H1 (cell line): ENCODE results near the gene ARL3. TPM values are rescaled to one million over a fixed set of nuclear protein-coding genes. Genes with fewer than 3 reads are reported as not detected.

Experiments used
- CTCF ChIA-PET: fragments of 300-600 bp; sonication (Branson Sonifier 250); formaldehyde crosslinking; loops from one replicate; lab custom pipeline; 2021; ENCODE audit not compliant: partially characterized antibody; lab: Charles Lee
- POLR2A ChIA-PET: fragments of 300-600 bp; sonication (Branson Sonifier 250); formaldehyde crosslinking; loops from one replicate; lab custom pipeline; 2021; ENCODE audit warnings: inconsistent platforms; ENCODE audit not compliant: partially characterized antibody; lab: Charles Lee
- DNase-seq, 2 experiments: peaks; one replicate each; pipeline versions ENCODE4 v3.0.0 to v3.0.0-alpha.2; 2010 to 2022; ENCODE audit warnings: low spot score in 2 of 2, low read depth in 1 of 2, mixed read lengths in 1 of 2
- FAIRE-seq: peaks from 2 replicates; lab custom pipeline; 2011; peaks lifted over from hg19 to GRCh38; lab: Jason Lieb, UNC
- H2AFZ ChIP-seq: 2 replicates; pipeline ENCODE4 v1.8.1; 2012; ENCODE audit warnings: low read length, inconsistent platforms
- H2AK5ac ChIP-seq: 2 replicates; pipeline ENCODE4 v1.6.1; 2013; ENCODE audit warnings: low read depth, low read length
- H2BK120ac ChIP-seq: replicated peaks from 2 replicates; pipeline ENCODE3; 2013; ENCODE audit warnings: low read depth, low read length, inconsistent platforms
- H2BK12ac ChIP-seq: 2 replicates; pipeline ENCODE4 v1.6.1; 2013; ENCODE audit warnings: low read depth, low read length
- H2BK15ac ChIP-seq: 2 replicates; pipeline ENCODE4 v1.6.1; 2013; ENCODE audit warnings: low read length
- H2BK20ac ChIP-seq: 2 replicates; pipeline ENCODE4 v1.6.1; 2013; ENCODE audit warnings: low read length
- H2BK5ac ChIP-seq: 2 replicates; pipeline ENCODE4 v1.6.1; 2013; ENCODE audit warnings: low read depth, low read length
- H3K14ac ChIP-seq: 2 replicates; pipeline ENCODE4 v1.6.1; 2013; ENCODE audit warnings: inconsistent platforms; ENCODE audit not compliant: insufficient read length
- H3K18ac ChIP-seq: 2 replicates; pipeline ENCODE4 v1.6.1; 2013; ENCODE audit warnings: low read length; ENCODE audit errors: extremely low read depth
- H3K23ac ChIP-seq: 2 replicates; pipeline ENCODE4 v1.6.1; 2013; ENCODE audit warnings: inconsistent platforms; ENCODE audit not compliant: insufficient read length
- H3K23me2 ChIP-seq: 2 replicates; pipeline ENCODE4 v1.6.1; 2013; ENCODE audit warnings: low read depth, low read length
- H3K27ac ChIP-seq: 2 replicates; pipeline ENCODE4 v1.6.1; 2011; ENCODE audit warnings: low read depth, low read length, inconsistent platforms
- H3K27me3 ChIP-seq, 4 experiments: replicated peaks in 1 of 4; 1 replicate in 1 of 4; 2 replicates in 3 of 4; pipeline versions ENCODE4 v1.6.1 to v1.8.1; 2011 to 2013; ENCODE audit warnings: low read length in 3 of 4, mild to moderate bottlenecking in 3 of 4, inconsistent platforms in 2 of 4, mixed read lengths in 2 of 4, moderate library complexity in 1 of 4; ENCODE audit not compliant: control insufficient read depth in 3 of 4, insufficient read depth in 3 of 4; ENCODE audit errors: extremely low read depth in 1 of 4
- H3K36me3 ChIP-seq, 4 experiments: 2 replicates each; pipeline versions ENCODE4 v1.6.1 to v1.8.1; 2011 to 2013; ENCODE audit warnings: mild to moderate bottlenecking in 4 of 4, low read length in 3 of 4, moderate library complexity in 2 of 4, control low read depth in 1 of 4, inconsistent platforms in 1 of 4; ENCODE audit not compliant: insufficient read depth in 4 of 4, control insufficient read depth in 2 of 4
- H3K4ac ChIP-seq: replicated peaks from 2 replicates; pipeline ENCODE3; 2013; ENCODE audit warnings: low read length, low read depth, mixed read lengths, inconsistent platforms; ENCODE audit not compliant: insufficient read length
- H3K4me1 ChIP-seq, 4 experiments: replicated peaks in 1 of 4; 1 replicate in 1 of 4; 2 replicates in 3 of 4; pipeline versions ENCODE4 v1.6.1 to v1.8.1; 2011 to 2013; ENCODE audit warnings: low read length in 3 of 4, inconsistent platforms in 2 of 4, mixed read lengths in 1 of 4; ENCODE audit not compliant: insufficient read depth in 4 of 4, control insufficient read depth in 3 of 4
- H3K4me2 ChIP-seq, 2 experiments: 2 replicates each; pipeline versions ENCODE4 v1.6.1 to v1.8.1; 2011 to 2013; ENCODE audit warnings: low read depth in 2 of 2, low read length in 2 of 2, control low read depth in 1 of 2, inconsistent platforms in 1 of 2, mild to moderate bottlenecking in 1 of 2; ENCODE audit not compliant: insufficient read depth in 1 of 2
- H3K4me3 ChIP-seq, 4 experiments: fragments of 200-600, 300-600 bp in 1 of 4; sonication (generic), shearing (Covaris generic), sonication (Bioruptor Twin) in 1 of 4; 2 replicates each; pipeline versions ENCODE4 v1.5.1 to v1.8.1; 2011 to 2016; ENCODE audit warnings: low read length in 4 of 4, low read depth in 3 of 4, control low read depth in 2 of 4, inconsistent platforms in 2 of 4, mild to moderate bottlenecking in 2 of 4, mixed read lengths in 1 of 4, moderate library complexity in 1 of 4; ENCODE audit not compliant: insufficient read depth in 2 of 4; ENCODE audit errors: extremely low read depth in 1 of 4
- H3K56ac ChIP-seq: replicated peaks from 2 replicates; pipeline ENCODE3; 2013; ENCODE audit warnings: low read depth, mild to moderate bottlenecking, mixed read lengths, low read length, inconsistent platforms; ENCODE audit not compliant: insufficient read length
- H3K79me1 ChIP-seq: 2 replicates; pipeline ENCODE4 v1.6.1; 2013; ENCODE audit warnings: low read depth, low read length, control low read depth
- H3K79me2 ChIP-seq, 2 experiments: 2 replicates each; pipeline versions ENCODE4 v1.6.1 to v1.8.1; 2012 to 2013; ENCODE audit warnings: low read length in 2 of 2, mild to moderate bottlenecking in 2 of 2, inconsistent platforms in 1 of 2; ENCODE audit not compliant: insufficient read depth in 2 of 2, control insufficient read depth in 1 of 2
- H3K9ac ChIP-seq, 4 experiments: replicated peaks in 1 of 4; 1 replicate in 1 of 4; 2 replicates in 3 of 4; pipeline versions ENCODE4 v1.6.1 to v1.8.1; 2011 to 2013; ENCODE audit warnings: low read depth in 3 of 4, low read length in 3 of 4, control low read depth in 2 of 4, mild to moderate bottlenecking in 2 of 4, moderate library complexity in 2 of 4, inconsistent platforms in 1 of 4; ENCODE audit errors: extremely low read depth in 1 of 4
- H3K9me3 ChIP-seq, 2 experiments: 2 replicates each; pipeline versions ENCODE4 v1.6.1 to v1.8.1; 2012 to 2013; ENCODE audit warnings: mild to moderate bottlenecking in 2 of 2, moderate library complexity in 2 of 2, control low read depth in 1 of 2, inconsistent platforms in 1 of 2, low read depth in 1 of 2, low read length in 1 of 2, mixed read lengths in 1 of 2; ENCODE audit not compliant: insufficient read depth in 2 of 2
- H4K20me1 ChIP-seq, 2 experiments: replicated peaks in 1 of 2; 2 replicates each; pipeline versions ENCODE3 to v1.8.1; 2011 to 2013; ENCODE audit warnings: inconsistent platforms in 2 of 2, low read length in 2 of 2, mild to moderate bottlenecking in 1 of 2; ENCODE audit not compliant: insufficient read depth in 2 of 2, control insufficient read depth in 1 of 2
- H4K5ac ChIP-seq: 2 replicates; pipeline ENCODE4 v1.6.1; 2013; ENCODE audit warnings: low read length, low read depth, mixed read lengths, inconsistent platforms; ENCODE audit not compliant: insufficient read length
- H4K8ac ChIP-seq: 2 replicates; pipeline ENCODE4 v1.8.0; 2013; ENCODE audit warnings: mild to moderate bottlenecking, moderate library complexity, low read length, inconsistent platforms; ENCODE audit not compliant: insufficient read depth; ENCODE audit errors: extremely low read depth
- H4K91ac ChIP-seq: replicated peaks from 2 replicates; pipeline ENCODE3; 2013; ENCODE audit warnings: low read length, mixed read lengths, inconsistent platforms; ENCODE audit not compliant: insufficient read length
- CBX5 ChIP-seq: fragments of 300-800, 300-1000 bp; sonication (generic); IDR thresholded peaks from 2 replicates; pipeline ENCODE4 v1.7.1; 2016; ENCODE audit warnings: antibody characterized with exemption, low read length, low read depth
- CEBPB ChIP-seq: IDR thresholded peaks from 2 replicates; pipeline ENCODE4 v1.6.1; 2012; ENCODE audit warnings: low read depth, low read length
- EGR1 ChIP-seq: IDR thresholded peaks from 2 replicates; pipeline ENCODE4 v1.6.1; 2011; ENCODE audit warnings: low read depth, low read length, borderline replicate concordance
- KDM1A ChIP-seq: fragments of 200-600, 300-600 bp; sonication (generic); IDR thresholded peaks from 2 replicates; pipeline ENCODE4 v1.7.1; 2016; ENCODE audit warnings: mild to moderate bottlenecking, low read length, borderline replicate concordance
- KDM5A ChIP-seq: fragments of 200-600 bp; IDR thresholded peaks from 2 replicates; pipeline ENCODE4 v1.7.1; 2012; ENCODE audit warnings: mild to moderate bottlenecking, low read length, inconsistent platforms, mixed read lengths
- NANOG ChIP-seq: IDR thresholded peaks from 2 replicates; pipeline ENCODE4 v1.6.1; 2011; ENCODE audit warnings: low read length, low read depth, mild to moderate bottlenecking, inconsistent platforms; ENCODE audit not compliant: insufficient read depth, poor library complexity, severe bottlenecking
- PHF8 ChIP-seq: fragments of 200-600 bp; sonication (generic); conservative IDR thresholded peaks from 2 replicates; pipeline ENCODE4 v1.7.1; 2012; ENCODE audit warnings: low read depth, mild to moderate bottlenecking, inconsistent platforms, low read length, moderate library complexity
- POLR2A ChIP-seq, 2 experiments: IDR thresholded peaks; 1 replicate in 1 of 2; 2 replicates in 1 of 2; pipeline ENCODE4 v1.6.1; 2011; ENCODE audit warnings: low read depth in 2 of 2, low read length in 2 of 2, mild to moderate bottlenecking in 2 of 2; ENCODE audit errors: control extremely low read depth in 1 of 2
- RAD21 ChIP-seq, 2 experiments: IDR thresholded peaks in 1 of 2; conservative IDR thresholded peaks in 1 of 2; 2 replicates each; pipeline ENCODE4 v1.6.1; 2011; ENCODE audit warnings: low read depth in 2 of 2, low read length in 2 of 2, improper control_type of control experiment in 1 of 2, inconsistent platforms in 1 of 2, mild to moderate bottlenecking in 1 of 2, moderate library complexity in 1 of 2
- RFX5 ChIP-seq: IDR thresholded peaks from 2 replicates; pipeline ENCODE4 v1.6.1; 2011; ENCODE audit warnings: low read depth, low read length, improper control_type of control experiment, borderline replicate concordance
- SIX5 ChIP-seq: IDR thresholded peaks from 2 replicates; pipeline ENCODE4 v1.6.1; 2011; ENCODE audit warnings: mild to moderate bottlenecking, low read depth, low read length
- TAF1 ChIP-seq: IDR thresholded peaks from 2 replicates; pipeline ENCODE4 v1.6.1; 2011; ENCODE audit warnings: mild to moderate bottlenecking, low read depth, low read length
- USF2 ChIP-seq: IDR thresholded peaks from 2 replicates; pipeline ENCODE4 v1.6.1; 2011; ENCODE audit warnings: low read length, improper control_type of control experiment
- ZNF274 ChIP-seq: IDR thresholded peaks from 2 replicates; pipeline ENCODE4 v1.7.0; 2012; ENCODE audit warnings: low read length, borderline replicate concordance; ENCODE audit errors: extremely low read depth
- WGBS, 2 experiments: shearing (Covaris generic) in 1 of 2; methylation state at CpG; one replicate each; pipeline versions ENCODE4 v1.1.6 to v1.1.7; 2013 to 2015; ENCODE audit warnings: low lambda C conversion rate in 2 of 2, mixed read lengths in 2 of 2, inconsistent platforms in 1 of 2, low coverage in 1 of 2, missing lambda C conversion rate in 1 of 2; ENCODE audit not compliant: insufficient replicate concordance in 2 of 2, insufficient coverage in 1 of 2, insufficient read length in 1 of 2; ENCODE audit errors: extremely low coverage in 1 of 2, missing lambda C conversion rate in 1 of 2; 5-methylcytosine and 5-hydroxymethylcytosine counted together
- polyA plus RNA-seq, 7 experiments: library from polyadenylated mRNA; depleted of rRNA in 3 of 7; stranded (reverse) in 5 of 7; unstranded in 2 of 7; fragments of >200 nt in 5 of 7; fragments of 200-250 nt in 2 of 7; gene quantifications; 1 replicate in 5 of 7; 2 replicates in 1 of 7; 4 replicates in 1 of 7; pipeline versions ENCODE4 v1.2.1 to v1.2.3, GENCODE V29; 2011 to 2013; ENCODE audit warnings: missing spikeins in 2 of 7, mixed read lengths in 2 of 7
- total RNA-seq: library from RNA; stranded (reverse); fragmentation: NEBNext Ultra II Directional; extraction: Animal tissue kit (Norgen Biotek cat#: 25700); gene quantifications from 2 replicates; pipeline ENCODE4 v1.2.1, GENCODE V29; 2021

ARL3 gene
- total and polyA plus RNA-seq, 2 of the 8 experiments (the other 6 are each of a cell fraction or from before 2014, with no cell fraction given) = 8.8 to 16.2 TPM

DNA sequence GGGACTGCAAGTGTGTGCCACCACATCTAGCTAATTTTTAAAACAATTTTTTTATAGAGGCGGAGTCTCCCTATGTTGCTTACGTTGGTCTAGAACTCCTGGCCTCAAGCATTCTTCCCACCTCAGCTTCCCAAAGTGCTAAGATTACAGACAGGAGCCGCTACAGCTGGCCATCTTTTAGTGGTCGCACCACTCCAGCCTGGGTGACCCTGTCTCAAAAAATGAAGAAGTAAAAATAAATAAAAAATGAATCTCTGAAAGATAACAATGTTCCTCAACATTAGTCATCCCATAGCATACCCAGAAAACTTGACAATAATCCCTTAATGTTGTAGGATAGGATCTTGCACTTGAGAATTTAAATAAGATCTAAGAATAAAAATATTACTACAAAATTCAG lies 47.8 kb upstream of the ARL3 start:
- no peaks in the 10 kb centered on the region for H3K27me3 ChIP-seq
- H3K36me3 ChIP-seq = no peaks in the 10 kb centered on the region
- H2BK20ac ChIP-seq = no peak overlapping the region
- H3K27ac ChIP-seq = no peak overlapping the region
- no peak overlapping the region for H3K23ac ChIP-seq
- H4K20me1 ChIP-seq = no peaks in the 10 kb centered on the region
- no peak overlapping the region for H2BK15ac ChIP-seq
- H3K4me2 ChIP-seq = no peak overlapping the region
- H3K4me3 ChIP-seq = no peak overlapping the region
- H3K23me2 ChIP-seq = no peaks in the 10 kb centered on the region
- no peaks in the 10 kb centered on the region for H3K79me2 ChIP-seq
- H2BK5ac ChIP-seq = no peak overlapping the region
- no peak overlapping the region for H3K56ac ChIP-seq
- H3K9me3 ChIP-seq = no peaks in the 10 kb centered on the region
- FAIRE-seq (no peak), DNase-seq (no peak)
- WGBS, 2 experiments = 93% methylated on average over 4 of the region's 4 CpGs; no CpG with 5 or more reads in 1 of the 2 experiments
- H3K9ac ChIP-seq = no peak overlapping the region
- H2BK12ac ChIP-seq = no peak overlapping the region
- ChIA-PET POLR2A (no interaction called here), CTCF (interaction anchor here (1.5 to 5.9 kb wide), 3 partner anchors 8 to 112 kb away, joined by 3 to 42 read pairs (median 10); no protein-coding TSS in a partner anchor)
- H3K79me1 ChIP-seq = no peaks in the 10 kb centered on the region; the same call in 1 of the 2 replicates
- no peak overlapping the region for H4K8ac ChIP-seq
- H3K14ac ChIP-seq = no peak overlapping the region
- H2AFZ ChIP-seq = no peak overlapping the region
- H4K91ac ChIP-seq = no peak overlapping the region
- no peak overlapping the region for H2AK5ac ChIP-seq
- H3K4ac ChIP-seq = no peak overlapping the region
- H3K18ac ChIP-seq = no peak overlapping the region
- H4K5ac ChIP-seq = no peak overlapping the region
- H3K4me1 ChIP-seq = no peaks in the 10 kb centered on the region
- no peak overlapping the region for H2BK120ac ChIP-seq
- TF ChIP-seq KDM5A (no peak), NANOG (no peak), ZNF274 (no peak), KDM1A (no peak), POLR2A (IDR thresholded peaks at IDR 0.05; ENCODE audit: control extremely low read depth in 1 of 2, low read depth in 2 of 2, low read length in 2 of 2) (no peak), USF2 (no peak), EGR1 (no peak), CBX5 (no peak), CEBPB (no peak), PHF8 (no peak), SIX5 (no peak), RAD21 (IDR thresholded peaks at IDR 0.05 in 1 of 2, conservative IDR thresholded peaks at IDR 0.05 in 1 of 2; ENCODE audit: low read depth in 2 of 2, low read length in 2 of 2) (no peak), RFX5 (no peak), TAF1 (no peak)
